Thoracic aorta (tissue), 2 donors: ENCODE data around the gene UTS2R. TPM values are rescaled to one million over a fixed set of nuclear protein-coding genes. Genes with fewer than 3 reads are reported as not detected.

Experiments
- ATAC-seq: fragments of 150-250 bp; one replicate; pipeline ENCODE4 v1.8.0; 2017; ENCODE audit warnings: low read depth; ENCODE audit not compliant: insufficient number of reproducible peaks, low FRiP score
- DNase-seq: peaks from one replicate; pipeline ENCODE4 v3.0.0-alpha.2; 2020; ENCODE audit warnings: low spot score
- H3K27ac ChIP-seq, 2 donors: fragments of 200-600 bp; sonication (generic); 1 replicate in 1 of 2; 2 replicates in 1 of 2; pipeline ENCODE4 v1.5.1; 2016; ENCODE audit warnings: mild to moderate bottlenecking in 2 of 2, moderate library complexity in 2 of 2
- H3K27me3 ChIP-seq: fragments of 200-600 bp; sonication (generic); replicated peaks from 2 replicates; pipeline ENCODE4 v1.6.0; 2016; ENCODE audit warnings: mild to moderate bottlenecking; ENCODE audit not compliant: insufficient read depth
- H3K36me3 ChIP-seq: fragments of 200-600 bp; sonication (generic); one replicate; pipeline ENCODE4 v1.5.1; 2016
- H3K4me1 ChIP-seq, 2 donors: fragments of 200-600 bp; sonication (generic); 1 replicate in 1 of 2; 2 replicates in 1 of 2; pipeline versions ENCODE4 v1.5.1 to v1.6.0; 2016; ENCODE audit warnings: low read depth in 2 of 2, mild to moderate bottlenecking in 1 of 2; ENCODE audit not compliant: control insufficient read depth in 1 of 2
- H3K4me3 ChIP-seq: fragments of 200-600 bp; sonication (generic); 2 replicates; pipeline ENCODE4 v1.5.1; 2016; ENCODE audit warnings: mild to moderate bottlenecking
- H3K9me3 ChIP-seq: fragments of 200-600 bp; sonication (generic); 2 replicates; pipeline ENCODE4 v1.5.1; 2016
- CTCF ChIP-seq: fragments of 200-600 bp; sonication (generic); IDR thresholded peaks from one replicate; pipeline ENCODE4 v1.5.1; 2019; ENCODE audit warnings: antibody characterized with exemption
- total RNA-seq, 2 donors: library from RNA; depleted of rRNA; stranded (reverse); fragments of >200 nt; gene quantifications; one replicate each; pipeline versions ENCODE4 v1.1.0 to v1.2.3, GENCODE V29; 2016

Gene UTS2R
- total RNA-seq, 2 donors from 2014 or later = 0.27 TPM; not detected in 1

GRCh38 chr17:82348434-82348833 is 23.1 kb upstream of the UTS2R start:
- Histone ChIP-seq H3K27me3 (no peaks in the 10 kb centered on the region), H3K36me3 (no peaks in the 10 kb centered on the region), H3K27ac (no peak overlapping the region), H3K4me1 (no peaks in the 10 kb centered on the region), H3K4me3 (no peak overlapping the region), H3K9me3 (no peaks in the 10 kb centered on the region)
- no peak for DNase-seq
- no peak for TF ChIP-seq CTCF
- no peak for ATAC-seq

DNA sequence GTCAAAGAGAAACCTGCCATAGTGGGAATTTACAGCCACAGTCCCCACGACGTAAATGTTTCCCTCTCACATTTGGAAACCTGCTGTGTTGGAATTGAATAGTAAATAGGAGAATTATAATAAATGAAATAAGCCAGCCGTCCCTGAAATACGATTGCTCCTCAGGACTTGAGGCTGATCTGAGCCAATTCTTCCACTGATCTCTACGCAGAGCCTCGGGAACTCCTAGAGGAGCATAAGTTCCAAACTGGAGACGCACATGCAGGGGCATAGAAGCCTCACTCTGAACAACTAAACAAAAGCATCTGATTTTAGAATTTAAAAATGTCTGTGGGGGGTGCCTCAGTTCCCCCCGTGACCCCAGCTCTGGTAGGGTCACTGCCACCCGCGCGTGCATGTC is 22.7 kb upstream of the UTS2R start:
- no peak overlapping the region for H3K27ac ChIP-seq
- no peak for TF ChIP-seq CTCF
- ATAC-seq (no peak), DNase-seq (no peak)
- no peaks in the 10 kb centered on the region for H3K27me3 ChIP-seq
- H3K9me3 ChIP-seq = no peaks in the 10 kb centered on the region
- H3K4me1 ChIP-seq = no peaks in the 10 kb centered on the region
- H3K4me3 ChIP-seq = no peak overlapping the region
- no peaks in the 10 kb centered on the region for H3K36me3 ChIP-seq

- Histone ChIP-seq H3K9me3 (no peaks in the 10 kb centered on the region), H3K36me3 (no peaks in the 10 kb centered on the region), H3K4me3 (no peak overlapping the region), H3K27me3 (no peaks in the 10 kb centered on the region), H3K4me1 (no peaks in the 10 kb centered on the region), H3K27ac (no peak overlapping the region)
- no peak for TF ChIP-seq CTCF
- no peak for ATAC-seq
- no peak for DNase-seq
Observed at GRCh38 chr17:82349287-82349701, 22.3 kb upstream of the UTS2R start.

GRCh38 chr17:82350182-82351030 is 21.2 kb upstream of the UTS2R start:
- DNase-seq (no peak), ATAC-seq (no peak)
- Histone ChIP-seq H3K27me3 (no peaks in the 10 kb centered on the region), H3K36me3 (no peaks in the 10 kb centered on the region), H3K9me3 (no peaks in the 10 kb centered on the region), H3K27ac (no peak overlapping the region), H3K4me1 (no peaks in the 10 kb centered on the region), H3K4me3 (no peak overlapping the region)
- TF ChIP-seq CTCF = no peak

DNA sequence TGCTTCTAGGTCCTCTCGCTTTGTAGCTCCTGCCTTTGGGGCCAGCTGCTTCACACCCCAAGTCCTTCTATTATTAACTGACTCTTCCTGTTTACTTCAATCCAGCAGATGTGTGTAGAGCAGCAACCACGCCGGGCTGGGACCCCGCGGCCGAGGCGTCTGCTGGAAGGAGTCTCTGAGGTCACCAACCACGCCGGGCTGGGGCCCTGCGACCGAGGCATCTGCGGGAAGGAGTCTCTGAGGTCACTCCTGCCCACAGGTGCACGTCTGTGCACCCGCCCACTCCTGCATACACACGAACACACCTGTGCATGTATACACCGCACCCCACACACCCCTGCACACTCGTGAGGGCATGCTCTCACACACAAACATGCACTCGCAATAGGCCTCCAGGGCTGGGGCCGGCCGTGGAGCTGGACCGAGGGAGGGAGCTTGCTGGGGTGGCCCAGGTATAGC is 20.3 kb upstream of the UTS2R start:
- Histone ChIP-seq H3K27ac (no peak overlapping the region), H3K27me3 (no peaks in the 10 kb centered on the region), H3K4me1 (peaks cover 6 to 8% of the 10 kb centered on the region in 2 donors), H3K4me3 (no peak overlapping the region), H3K36me3 (no peaks in the 10 kb centered on the region), H3K9me3 (no peaks in the 10 kb centered on the region)
- no peak for DNase-seq
- ATAC-seq = no peak
- no peak for TF ChIP-seq CTCF
